Measurements from ENCODE around the gene LSM8.
"Not testable (repeated sequence)": the region's sequence is repeated elsewhere in the genome, so short reads cannot be mapped to it uniquely, and the experiment has no call there.

The LSM8 gene

DNA sequence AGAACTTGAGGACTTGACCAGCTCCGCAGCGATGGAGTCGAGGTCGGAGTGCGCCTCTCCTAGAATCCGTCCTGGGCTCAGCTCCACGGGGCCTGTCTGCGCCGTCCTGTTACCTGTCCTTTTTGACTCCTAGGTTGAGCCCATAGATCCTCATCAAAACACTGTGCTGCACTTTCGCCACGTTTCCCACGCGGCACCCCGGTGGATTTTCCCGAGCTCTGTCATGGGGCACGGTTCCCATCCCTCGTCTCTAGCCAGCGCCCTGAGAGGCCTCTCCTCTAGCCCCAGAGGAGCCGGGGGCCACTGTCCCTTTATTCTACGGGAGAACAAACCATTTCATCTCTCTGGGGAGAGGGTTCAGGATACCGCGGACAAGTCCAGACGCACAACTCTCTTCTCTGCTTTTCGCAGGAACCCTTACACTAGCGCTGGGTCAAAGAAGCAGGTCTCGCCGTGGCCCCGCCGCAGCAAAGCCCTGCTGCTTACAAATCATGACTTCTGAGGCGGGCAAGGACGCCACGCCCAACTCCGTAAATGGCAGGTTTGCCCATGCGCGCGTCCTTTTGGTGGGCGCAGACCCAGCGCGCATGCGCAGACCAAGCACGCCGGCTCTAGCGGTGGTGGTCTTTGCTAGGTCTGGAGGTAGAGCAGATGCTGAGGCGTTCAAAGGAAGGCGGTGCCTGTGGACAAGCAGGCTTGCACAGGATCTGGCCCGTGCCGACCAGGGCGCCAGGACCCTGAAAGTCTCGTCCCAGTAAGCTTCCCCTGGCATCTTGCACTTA, 30.3 kb downstream of the LSM8 start:
- DNase-seq = peak; percentile 46

- no peak for DNase-seq
Measured at GRCh38 chr7:118214833-118215182, 30.8 kb downstream of the LSM8 start.

- no peak for DNase-seq
Measured at GRCh38 chr7:118217210-118217619, 33.3 kb downstream of the LSM8 start.

- DNase-seq = no peak
Measured at GRCh38 chr7:118218413-118219156, 34.6 kb downstream of the LSM8 start.

DNA sequence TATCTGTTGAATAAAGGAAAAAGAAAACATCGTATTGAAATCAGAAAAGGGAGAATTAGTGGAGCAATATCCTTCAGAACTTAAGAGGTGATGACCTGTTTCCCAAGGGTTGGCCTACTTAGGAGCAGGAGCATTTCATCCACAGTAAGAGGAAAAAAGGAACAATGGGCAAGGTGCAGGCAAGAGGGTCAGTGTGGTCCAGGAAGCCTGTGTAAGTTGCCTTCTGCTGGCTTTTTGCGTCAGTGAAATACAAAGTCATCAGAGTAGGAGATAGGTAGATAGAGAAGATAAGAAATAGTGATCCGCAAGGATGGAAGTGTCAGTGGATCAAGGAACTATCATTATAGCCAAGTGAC, 35.2 kb downstream of the LSM8 start:
- no peak for DNase-seq

DNA sequence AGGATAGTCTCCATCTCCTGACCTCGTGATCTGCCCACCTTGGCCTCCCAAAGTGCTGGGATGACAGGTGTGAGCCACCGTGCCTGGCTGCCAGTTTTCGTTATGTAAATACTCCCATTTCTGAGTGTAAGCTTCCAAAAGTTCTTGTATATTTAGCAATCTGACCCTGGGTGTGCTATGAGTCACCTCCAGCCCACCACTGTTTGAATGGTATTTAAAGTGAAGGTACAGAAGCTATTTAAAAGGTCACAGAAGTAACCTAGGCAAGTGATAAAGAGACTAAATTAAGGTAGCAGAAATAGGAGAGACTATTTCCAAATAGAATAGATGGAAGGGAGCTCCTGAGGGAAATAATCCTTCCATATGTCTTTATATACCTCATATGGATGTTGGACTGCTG, 36.6 kb downstream of the LSM8 start:
- no peak for DNase-seq

DNA sequence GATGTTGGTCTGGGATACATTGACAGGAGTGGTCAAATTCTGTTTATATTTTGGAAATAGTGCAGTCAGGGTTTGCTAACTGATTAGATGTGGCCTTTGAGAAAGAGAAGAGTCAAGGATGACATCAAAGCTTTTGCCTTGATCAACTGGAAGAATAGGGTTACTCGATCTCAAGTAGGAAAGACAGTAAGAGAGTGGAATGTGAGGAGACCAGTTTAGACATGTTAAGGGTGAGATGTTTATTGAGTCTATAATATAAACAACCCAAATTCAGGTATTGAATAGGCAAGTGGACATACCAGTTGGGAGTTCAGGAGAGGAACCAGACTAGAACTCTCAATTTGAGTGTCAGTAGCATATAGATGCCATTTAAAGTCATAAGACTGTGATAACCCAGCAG, 38.6 kb downstream of the LSM8 start:
- DNase-seq = no peak

- no peak for DNase-seq
Measured at GRCh38 chr7:118224521-118224920, 40.6 kb downstream of the LSM8 start, which contains the start of gene ANKRD7. ANKRD7 (plus strand) TSS chr7:118224704; CDS start chr7:118224831, 127 bp downstream.

GRCh38 chr7:118232837-118233236, 48.9 kb downstream of the LSM8 start:
- DNase-seq = no peak

GRCh38 chr7:118233799-118234198, 49.8 kb downstream of the LSM8 start:
- no peak for DNase-seq

DNA sequence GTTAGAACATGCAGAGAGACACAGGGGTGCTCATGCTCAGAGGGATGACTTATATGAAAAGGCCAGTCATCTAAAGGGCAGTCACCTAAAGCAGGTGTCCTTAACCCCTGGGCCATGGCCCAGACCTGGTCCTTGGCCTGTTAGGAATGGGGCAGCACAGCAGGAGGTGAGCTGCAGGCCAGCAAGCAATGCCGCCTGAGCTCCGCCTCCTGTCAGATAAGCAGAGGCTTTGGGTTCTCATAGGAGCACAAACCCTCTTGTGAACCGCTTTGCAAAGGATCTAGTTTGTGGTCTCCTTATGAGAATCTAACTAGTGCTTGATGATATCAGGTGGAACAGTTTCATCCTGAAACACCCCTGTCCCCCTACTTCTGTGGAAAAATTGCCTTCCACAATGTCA, 55.0 kb downstream of the LSM8 start:
- DNase-seq = no peak

GRCh38 chr7:118240320-118240719, 56.4 kb downstream of the LSM8 start:
- DNase-seq = not testable (repeated sequence)

All from activated CD4-positive, alpha-beta T cell treated with anti-CD3 and anti-CD28 coated beads, Interleukin-2, amount 50 U/mL, for 1 hour (primary cell).